A549 (cell line): ENCODE measurements around the gene ACOT7.
"Not testable (repeated sequence)": the region's sequence is repeated elsewhere in the genome, so short reads cannot be mapped to it uniquely, and the experiment has no call there.

Experiments
- CTCF ChIP-seq: fragments of >200 bp; sonication (Bioruptor Twin); formaldehyde crosslinking; IDR thresholded peaks from 3 replicates; pipeline ENCODE4 v1.5.1; 2016
- KDM5A ChIP-seq: fragments of 200-600 bp; sonication (generic); IDR thresholded peaks from 2 replicates; pipeline ENCODE4 v1.6.1; 2016; ENCODE audit warnings: antibody characterized with exemption, mild to moderate bottlenecking
- PHF8 ChIP-seq: fragments of 200-600 bp; sonication (generic); IDR thresholded peaks from 2 replicates; pipeline ENCODE4 v1.6.1; 2016; ENCODE audit warnings: low read depth, mild to moderate bottlenecking, antibody characterized with exemption, moderate library complexity, borderline replicate concordance
- POLR2A ChIP-seq: IDR thresholded peaks from 2 replicates; pipeline ENCODE4 v1.6.1; 2012; ENCODE audit warnings: mild to moderate bottlenecking, low read length
- POLR2AphosphoS2 ChIP-seq: conservative IDR thresholded peaks from 2 replicates; pipeline ENCODE4 v1.6.1; 2012; ENCODE audit warnings: low read length, improper control_type of control experiment, inconsistent platforms
- REST ChIP-seq: fragments of 200-600 bp; sonication (generic); IDR thresholded peaks from 2 replicates; pipeline ENCODE4 v1.6.1; 2016; ENCODE audit warnings: antibody characterized with exemption, mild to moderate bottlenecking, moderate library complexity

GRCh38 chr1:6372236-6372635 lies 21.3 kb downstream of the ACOT7 start:
- not testable (repeated sequence) for TF ChIP-seq CTCF, POLR2A, KDM5A, REST, PHF8, POLR2AphosphoS2
